ENCODE results near the gene TFDP2.
"Not testable (repeated sequence)": the region's sequence is repeated elsewhere in the genome, so short reads cannot be mapped to it uniquely, and the experiment has no call there.

TFDP2 gene

GRCh38 chr3:142148792-142149672, at the start of gene TFDP2:
Gene TFDP2, minus strand, starts transcription at chr3:142149544. Its CDS starts 47,795 bp downstream, at chr3:142101749.
- ATAC-seq (peak; percentile 100), DNase-seq (peak; percentile 89)

GRCh38 chr3:142188846-142189245, 39.5 kb upstream of the TFDP2 start:
- no peak for ATAC-seq
- no peak for DNase-seq

- ATAC-seq (no peak), DNase-seq (peak; percentile 17)
Measured at GRCh38 chr3:142180761-142181362, 31.5 kb upstream of the TFDP2 start.

GRCh38 chr3:142175478-142175877, 26.1 kb upstream of the TFDP2 start:
- DNase-seq, result no peak
- no peak for ATAC-seq

GRCh38 chr3:142174559-142174958, 25.2 kb upstream of the TFDP2 start:
- ATAC-seq (no peak), DNase-seq (no peak)

GRCh38 chr3:142168514-142168913, 19.2 kb upstream of the TFDP2 start:
- no peak for ATAC-seq
- DNase-seq, result no peak

GRCh38 chr3:142165194-142165593, 15.8 kb upstream of the TFDP2 start:
- no peak for DNase-seq
- ATAC-seq, result no peak

GRCh38 chr3:142159083-142159740, 9.9 kb upstream of the TFDP2 start:
- ATAC-seq (no peak), DNase-seq (no peak)

GRCh38 chr3:142154186-142154585, 4.8 kb upstream of the TFDP2 start:
- no peak for ATAC-seq

GRCh38 chr3:142152384-142152783, 3.0 kb upstream of the TFDP2 start:
- no peak for ATAC-seq
- DNase-seq, result no peak

More at GRCh38 chr3:142154186-142154585, 4.8 kb upstream of the TFDP2 start:
- no peak for DNase-seq

GRCh38 chr3:142151828-142152227, 2.5 kb upstream of the TFDP2 start:
- DNase-seq, result no peak
- ATAC-seq, result no peak

- ATAC-seq (no peak), DNase-seq (no peak)
Measured at GRCh38 chr3:142151240-142151639, 1.9 kb upstream of the TFDP2 start.

- ATAC-seq, result no peak
- no peak for DNase-seq
Measured at GRCh38 chr3:142150271-142150670, 927 bp upstream of the TFDP2 start.

- DNase-seq (no peak), ATAC-seq (no peak)
Measured at GRCh38 chr3:142149673-142149992, 289 bp upstream of the TFDP2 start.

- DNase-seq (no peak), ATAC-seq (no peak)
Measured at GRCh38 chr3:142148044-142148791, 1.1 kb downstream of the TFDP2 start.

GRCh38 chr3:142144587-142144986, 4.8 kb downstream of the TFDP2 start:
- not testable (repeated sequence) for DNase-seq, ATAC-seq

- not testable (repeated sequence) for ATAC-seq
- DNase-seq, result peak; percentile 11
Measured at GRCh38 chr3:142140608-142141285, 8.6 kb downstream of the TFDP2 start.

- not testable (repeated sequence) for DNase-seq, ATAC-seq
Measured at GRCh38 chr3:142137089-142137488, 12.3 kb downstream of the TFDP2 start.

GRCh38 chr3:142134799-142135325, 14.5 kb downstream of the TFDP2 start:
- DNase-seq (no peak), ATAC-seq (no peak)

GRCh38 chr3:142129516-142130171, 19.7 kb downstream of the TFDP2 start:
- ATAC-seq (no peak), DNase-seq (no peak)
